Mucosa of stomach (tissue), 1 donor: ENCODE data around the gene RBM4.
"Not testable (repeated sequence)": the region's sequence is repeated elsewhere in the genome, so short reads cannot be mapped to it uniquely, and the experiment has no call there.

ENCODE experiments used
- H3K27me3 ChIP-seq: one replicate; pipeline ENCODE4 v1.7.0; 2013; ENCODE audit warnings: mild to moderate bottlenecking, low read length; ENCODE audit not compliant: control insufficient read depth, insufficient read depth
- H3K36me3 ChIP-seq: one replicate; pipeline ENCODE4 v1.7.0; 2013; ENCODE audit warnings: low read length; ENCODE audit not compliant: control insufficient read depth, insufficient read depth
- H3K4me1 ChIP-seq: one replicate; pipeline ENCODE4 v1.7.0; 2013; ENCODE audit warnings: mild to moderate bottlenecking, low read length; ENCODE audit not compliant: control insufficient read depth, insufficient read depth
- H3K4me3 ChIP-seq: one replicate; pipeline ENCODE4 v1.7.0; 2013; ENCODE audit warnings: low read length
- H3K9ac ChIP-seq: one replicate; pipeline ENCODE4 v1.7.0; 2013; ENCODE audit warnings: mild to moderate bottlenecking, low read length, moderate library complexity
- H3K9me3 ChIP-seq: one replicate; pipeline ENCODE4 v1.7.0; 2013; ENCODE audit warnings: mild to moderate bottlenecking, low read length, moderate library complexity; ENCODE audit not compliant: control insufficient read depth
- donor health status: Pancreatic carcinoma.

Gene RBM4

GRCh38 chr11:66603072-66603471 is 35.4 kb upstream of the RBM4 start:
- no peaks in the 10 kb centered on the region for H3K27me3 ChIP-seq
- peaks cover 13% of the 10 kb centered on the region for H3K4me1 ChIP-seq
- H3K36me3 ChIP-seq = no peaks in the 10 kb centered on the region
- no peak overlapping the region for H3K9ac ChIP-seq
- H3K4me3 ChIP-seq = no peak overlapping the region
- H3K9me3 ChIP-seq = no peaks in the 10 kb centered on the region

- peaks cover 15% of the 10 kb centered on the region for H3K4me1 ChIP-seq
- H3K4me3 ChIP-seq = no peak overlapping the region
- no peaks in the 10 kb centered on the region for H3K9me3 ChIP-seq
- no peaks in the 10 kb centered on the region for H3K36me3 ChIP-seq
- no peaks in the 10 kb centered on the region for H3K27me3 ChIP-seq
- no peak overlapping the region for H3K9ac ChIP-seq
These were observed 34.3 kb upstream of the RBM4 start for GRCh38 chr11:66604155-66604554.

- H3K9ac ChIP-seq, H3K4me3 ChIP-seq, H3K9me3 ChIP-seq, H3K27me3 ChIP-seq, H3K36me3 ChIP-seq: not testable (repeated sequence)
- peaks cover 15% of the 10 kb centered on the region for H3K4me1 ChIP-seq
These were observed 31.9 kb upstream of the RBM4 start for GRCh38 chr11:66606608-66607007.

- no peaks in the 10 kb centered on the region for H3K36me3 ChIP-seq
- peak overlapping the region; percentile 15 for H3K9ac ChIP-seq
- peaks cover 15% of the 10 kb centered on the region for H3K4me1 ChIP-seq
- H3K9me3 ChIP-seq = no peaks in the 10 kb centered on the region
- no peak overlapping the region for H3K4me3 ChIP-seq
- H3K27me3 ChIP-seq = no peaks in the 10 kb centered on the region
These were observed 31.2 kb upstream of the RBM4 start for GRCh38 chr11:66607126-66607834.

GRCh38 chr11:66609721-66610617 is 28.5 kb upstream of the RBM4 start:
- H3K36me3 ChIP-seq = no peaks in the 10 kb centered on the region
- no peaks in the 10 kb centered on the region for H3K27me3 ChIP-seq
- no peaks in the 10 kb centered on the region for H3K9me3 ChIP-seq
- no peak overlapping the region for H3K9ac ChIP-seq
- H3K4me1 ChIP-seq = peaks cover 15% of the 10 kb centered on the region
- H3K4me3 ChIP-seq = no peak overlapping the region

- Histone ChIP-seq H3K9me3 (no peaks in the 10 kb centered on the region), H3K9ac (no peak overlapping the region), H3K36me3 (no peaks in the 10 kb centered on the region), H3K4me1 (peaks cover 8% of the 10 kb centered on the region), H3K4me3 (no peak overlapping the region), H3K27me3 (no peaks in the 10 kb centered on the region)
These were observed 26.0 kb upstream of the RBM4 start for GRCh38 chr11:66612458-66612857.

- Histone ChIP-seq H3K4me3 (no peak overlapping the region), H3K9me3 (no peaks in the 10 kb centered on the region), H3K36me3 (no peaks in the 10 kb centered on the region), H3K4me1 (peaks cover 10% of the 10 kb centered on the region), H3K27me3 (no peaks in the 10 kb centered on the region), H3K9ac (no peak overlapping the region)
These were observed 24.4 kb upstream of the RBM4 start for GRCh38 chr11:66614073-66614472.

- H3K27me3 ChIP-seq = no peaks in the 10 kb centered on the region
- H3K4me1 ChIP-seq = peaks cover 23% of the 10 kb centered on the region
- no peaks in the 10 kb centered on the region for H3K36me3 ChIP-seq
- H3K9me3 ChIP-seq = no peaks in the 10 kb centered on the region
- peak within 1 kb of the TSS; percentile 95 for H3K9ac ChIP-seq
- H3K4me3 ChIP-seq = peak within 1 kb of the TSS; percentile 77
These were observed 21.9 kb upstream of the RBM4 start, which contains the start of gene RBM14 for GRCh38 chr11:66616379-66617154. Gene RBM14, plus strand, starts transcription at chr11:66616630. Its CDS starts 91 bp downstream, at chr11:66616721.

- no peaks in the 10 kb centered on the region for H3K36me3 ChIP-seq
- H3K27me3 ChIP-seq = no peaks in the 10 kb centered on the region
- H3K9me3 ChIP-seq = no peaks in the 10 kb centered on the region
- peak overlapping the region; percentile 95 for H3K9ac ChIP-seq
- peaks cover 26% of the 10 kb centered on the region for H3K4me1 ChIP-seq
- H3K4me3 ChIP-seq = peak overlapping the region; percentile 77
These were observed 21.2 kb upstream of the RBM4 start for GRCh38 chr11:66617155-66617834.

GRCh38 chr11:66619080-66619554 is 19.4 kb upstream of the RBM4 start:
- H3K27me3 ChIP-seq = no peaks in the 10 kb centered on the region
- peaks cover 1% of the 10 kb centered on the region for H3K36me3 ChIP-seq
- H3K9ac ChIP-seq = peak overlapping the region; percentile 95
- peaks cover 43% of the 10 kb centered on the region for H3K4me1 ChIP-seq
- H3K4me3 ChIP-seq = peak overlapping the region; percentile 77
- H3K9me3 ChIP-seq = no peaks in the 10 kb centered on the region

- Histone ChIP-seq H3K36me3 (peaks cover 36% of the 10 kb centered on the region), H3K9ac (no peak overlapping the region), H3K9me3 (no peaks in the 10 kb centered on the region), H3K4me1 (peaks cover 32% of the 10 kb centered on the region), H3K27me3 (no peaks in the 10 kb centered on the region), H3K4me3 (no peak overlapping the region)
These were observed 14.1 kb upstream of the RBM4 start for GRCh38 chr11:66624450-66624849.
